GM19240 (cell line): ENCODE measurements around the gene TPPP2.

Experiments used
- DNase-seq: peaks from one replicate; pipeline ENCODE4 v3.0.0; 2011; ENCODE audit warnings: low spot score; ENCODE audit not compliant: insufficient read length

TPPP2 gene

DNA sequence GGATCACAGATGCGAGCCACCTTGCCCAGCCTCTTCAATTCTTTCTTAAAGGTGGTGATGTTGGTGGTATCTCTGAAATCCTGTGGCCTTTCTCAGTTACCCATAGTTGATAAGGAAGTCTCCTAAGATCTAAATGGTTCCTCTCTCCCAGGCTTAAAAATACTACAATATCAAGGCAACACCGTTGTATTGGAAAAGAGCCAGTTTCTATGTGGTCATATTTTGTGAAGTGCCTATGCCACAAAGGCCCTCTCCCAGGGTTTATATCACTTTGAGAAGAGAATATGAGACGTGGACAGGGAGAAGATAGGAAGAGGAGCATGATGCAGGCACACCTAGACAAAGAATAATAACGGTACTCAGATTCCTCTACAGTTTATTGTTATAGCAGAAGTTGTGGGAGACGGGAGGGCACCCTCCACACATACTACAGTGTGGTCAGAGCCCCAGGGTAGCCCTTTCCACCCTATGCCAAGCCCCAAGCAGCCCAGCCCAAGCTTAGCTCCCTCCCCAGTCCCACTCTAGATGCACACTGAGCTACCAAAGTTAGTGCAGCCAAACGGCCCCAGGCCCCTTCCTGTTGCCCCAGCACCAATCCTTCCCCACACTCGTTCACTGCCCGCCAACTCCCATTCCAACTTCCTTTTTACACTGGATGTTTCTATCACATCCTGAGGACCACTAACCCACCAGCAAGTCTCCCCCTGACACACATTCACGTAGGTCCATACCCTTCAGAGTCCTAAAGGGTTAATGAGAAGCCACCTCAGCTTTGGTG lies 13.4 kb upstream of the TPPP2 start:
- DNase-seq, result no peak

DNA sequence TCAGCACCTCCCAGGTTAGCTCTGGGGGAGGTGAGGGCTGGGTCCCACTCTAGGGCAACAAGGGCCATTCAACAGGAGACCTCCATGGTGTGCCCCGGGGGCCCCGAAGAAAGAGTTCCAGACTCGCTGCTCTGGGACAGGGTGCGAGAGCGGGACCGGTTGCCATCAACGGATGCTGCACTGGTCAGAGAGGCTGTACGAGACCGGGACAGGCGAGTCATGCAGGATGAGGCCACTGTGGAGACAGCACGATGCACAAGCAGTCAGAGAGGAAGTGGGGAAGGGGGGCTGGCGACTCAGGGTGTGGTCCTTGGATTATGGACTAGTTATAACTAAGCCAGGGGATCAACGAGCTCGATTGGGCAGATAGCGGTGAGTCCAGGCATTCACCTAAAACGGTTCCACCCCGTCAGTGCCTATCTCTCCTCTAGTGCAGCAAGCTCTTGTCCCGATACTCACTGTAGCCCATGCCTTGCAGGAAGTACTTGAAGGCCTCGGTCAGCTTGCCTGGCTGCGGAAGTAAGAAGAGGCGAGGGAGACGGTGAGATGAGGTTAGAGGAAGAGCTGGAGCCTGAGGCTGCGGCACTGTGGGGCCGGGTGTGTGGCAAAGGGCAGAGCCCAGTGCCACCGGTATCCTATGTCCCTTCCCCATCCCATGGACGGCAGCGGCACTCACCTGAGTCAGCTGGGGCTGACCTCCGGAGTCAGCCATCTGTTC lies 12.3 kb upstream of the TPPP2 start:
- DNase-seq, result no peak

DNA sequence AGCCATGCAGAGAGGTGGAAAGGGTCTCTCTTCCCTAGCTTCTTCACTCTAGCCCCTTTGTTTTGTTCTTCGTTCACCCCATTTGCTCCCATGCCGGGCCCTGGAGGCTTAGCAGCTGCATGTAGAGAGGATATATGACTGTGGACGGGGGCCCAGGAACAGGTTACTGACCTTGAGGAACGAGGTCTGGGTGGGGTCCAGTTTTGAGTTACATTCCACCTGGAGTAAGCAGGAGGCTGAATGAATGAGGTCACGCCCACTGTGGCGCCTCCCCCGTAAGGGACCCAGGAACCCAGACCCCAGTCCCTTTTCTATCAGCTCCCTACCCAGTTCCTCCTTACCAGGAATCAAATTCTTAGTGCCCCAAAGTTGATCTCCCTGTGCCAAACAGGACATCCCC lies 11.7 kb upstream of the TPPP2 start:
- no peak for DNase-seq

DNA sequence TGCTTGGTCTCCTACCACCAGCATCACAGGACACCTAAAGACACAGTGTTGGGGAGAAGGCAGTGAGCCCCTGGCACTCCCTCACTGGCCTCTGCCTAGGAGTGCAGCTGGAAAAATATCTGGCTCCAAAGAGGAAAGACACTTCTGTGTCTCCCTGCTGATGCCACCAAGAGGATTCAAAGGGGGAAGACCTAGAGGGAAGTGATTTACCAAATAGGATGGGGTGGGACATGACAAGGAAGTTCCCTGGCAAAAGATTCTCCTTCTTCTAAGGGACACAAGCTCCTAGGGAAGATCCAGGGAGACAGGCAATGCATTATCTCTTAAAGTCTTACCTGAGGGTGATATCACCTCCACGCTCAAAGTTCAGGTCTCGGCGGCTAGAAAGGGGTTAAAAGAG lies 11.2 kb upstream of the TPPP2 start:
- DNase-seq, result no peak

DNA sequence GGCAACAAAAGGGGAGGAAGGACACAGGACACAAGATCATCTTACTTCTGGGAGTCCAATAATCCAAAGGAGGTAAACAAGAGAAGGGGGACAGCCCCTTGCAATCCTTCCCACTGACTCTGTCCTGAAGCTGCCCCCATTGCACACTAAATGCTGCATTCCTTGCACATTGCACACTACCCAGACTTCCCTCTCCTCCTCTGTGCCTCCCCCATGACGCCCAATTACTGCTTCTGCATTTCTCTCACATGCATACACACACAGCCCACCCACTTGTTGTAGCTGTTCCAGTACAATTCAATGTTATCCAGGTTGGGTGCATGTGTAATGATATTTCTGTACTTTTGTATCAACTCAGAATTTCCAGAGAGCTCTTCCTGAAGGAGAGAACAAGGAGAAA lies 10.7 kb upstream of the TPPP2 start:
- DNase-seq, result no peak

DNA sequence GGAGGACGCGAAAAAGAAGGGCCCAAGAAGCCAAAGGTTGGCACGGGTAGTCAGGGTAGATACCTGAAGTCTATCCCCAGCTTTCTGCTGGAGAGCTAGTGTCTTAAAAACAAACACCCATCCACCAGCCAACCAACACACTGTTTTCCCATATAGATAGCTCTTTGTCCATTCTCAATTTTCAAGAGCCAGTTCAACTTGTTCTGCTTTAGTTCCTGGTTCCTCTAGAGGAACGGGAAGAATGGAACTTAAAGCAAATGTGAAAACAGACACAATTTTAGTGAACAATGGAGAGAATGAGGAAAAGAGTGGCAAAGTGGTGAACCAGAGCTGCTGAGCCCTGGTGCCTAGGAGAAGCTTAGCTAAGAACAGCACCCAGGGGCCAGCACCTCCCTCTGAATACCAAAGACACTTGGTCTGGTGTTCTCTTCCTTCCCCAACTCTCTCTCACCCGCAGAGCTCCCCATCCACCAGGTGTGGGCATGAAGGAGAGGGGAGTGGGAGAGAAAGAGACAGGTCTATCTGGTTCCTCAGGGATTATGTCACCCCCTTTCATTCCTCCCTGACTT lies 9.0 kb upstream of the TPPP2 start:
- no peak for DNase-seq

DNA sequence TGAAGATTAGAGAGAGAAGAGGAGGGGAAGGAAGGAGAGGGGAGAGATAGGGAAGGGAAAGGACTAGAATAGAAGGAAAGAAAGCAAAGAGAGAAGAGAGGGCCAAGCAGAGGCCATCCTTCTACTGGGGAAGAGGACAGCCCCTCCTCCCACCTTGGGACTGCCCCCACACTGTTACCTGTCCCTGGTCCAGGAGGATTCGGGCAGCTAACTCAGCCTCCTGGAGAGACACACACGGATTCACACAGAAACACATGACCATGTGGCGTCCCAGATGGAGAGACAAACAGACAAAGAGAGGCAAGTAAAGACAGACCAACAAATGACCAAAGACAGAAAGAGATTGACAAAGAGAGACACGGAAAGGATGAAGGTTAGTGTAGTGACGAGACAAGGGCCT lies 7.3 kb upstream of the TPPP2 start:
- DNase-seq, result no peak

DNA sequence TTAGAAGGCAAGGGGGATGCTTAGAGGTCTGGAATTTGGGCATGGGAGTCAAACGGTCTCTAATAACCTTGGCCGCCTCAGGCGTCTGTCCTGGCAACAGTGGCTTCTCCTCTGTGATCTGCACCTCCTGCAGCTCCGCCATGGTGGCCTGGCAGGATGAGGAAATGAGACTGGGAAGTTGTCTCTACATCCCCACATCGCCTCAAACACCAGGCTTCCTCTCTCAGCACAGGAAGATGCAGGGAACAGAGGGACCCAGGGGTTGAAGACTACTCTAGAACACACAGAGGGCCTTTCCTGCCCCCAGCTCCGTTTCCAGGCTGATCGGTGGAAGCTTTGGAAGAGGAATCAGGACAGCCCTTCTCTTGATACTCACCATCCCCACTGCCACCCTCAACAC lies 6.8 kb upstream of the TPPP2 start:
- DNase-seq, result no peak

DNA sequence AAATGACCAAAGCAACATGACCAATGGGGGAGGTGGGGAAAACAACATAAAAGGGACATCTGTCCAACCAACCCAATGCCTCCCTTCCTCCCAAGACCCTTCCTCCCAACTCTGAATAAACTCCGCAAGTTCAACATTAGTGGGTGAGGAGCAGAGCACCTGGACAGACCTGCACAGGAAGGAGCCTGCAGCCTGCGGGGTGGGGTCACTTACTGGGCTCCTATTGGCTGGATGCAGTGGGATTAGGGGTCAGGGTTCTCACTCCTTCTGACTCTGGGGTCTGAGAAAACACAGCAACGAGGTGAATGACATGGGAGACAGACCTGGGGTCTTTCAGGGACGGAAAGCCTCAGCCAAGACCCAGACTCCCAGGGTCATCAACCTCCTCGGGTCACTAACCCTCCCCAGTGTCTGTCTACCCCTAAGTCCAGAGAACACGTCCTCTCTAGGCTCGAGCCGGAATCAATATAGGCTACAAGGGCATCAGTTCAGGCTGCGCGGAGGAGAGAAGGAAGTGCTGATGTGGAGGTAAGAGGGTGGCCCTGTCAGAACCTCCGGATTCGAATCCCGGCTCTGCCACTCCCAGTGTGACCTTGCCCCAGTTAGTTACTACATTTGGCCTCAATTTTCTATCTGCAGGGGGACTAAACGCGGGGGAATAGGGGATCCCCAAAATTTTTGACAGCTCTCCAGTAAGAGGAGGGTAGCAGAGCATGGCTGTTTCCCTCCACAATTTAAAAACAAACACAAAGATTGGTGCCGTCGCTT lies 6.0 kb upstream of the TPPP2 start:
- DNase-seq, result no peak

DNA sequence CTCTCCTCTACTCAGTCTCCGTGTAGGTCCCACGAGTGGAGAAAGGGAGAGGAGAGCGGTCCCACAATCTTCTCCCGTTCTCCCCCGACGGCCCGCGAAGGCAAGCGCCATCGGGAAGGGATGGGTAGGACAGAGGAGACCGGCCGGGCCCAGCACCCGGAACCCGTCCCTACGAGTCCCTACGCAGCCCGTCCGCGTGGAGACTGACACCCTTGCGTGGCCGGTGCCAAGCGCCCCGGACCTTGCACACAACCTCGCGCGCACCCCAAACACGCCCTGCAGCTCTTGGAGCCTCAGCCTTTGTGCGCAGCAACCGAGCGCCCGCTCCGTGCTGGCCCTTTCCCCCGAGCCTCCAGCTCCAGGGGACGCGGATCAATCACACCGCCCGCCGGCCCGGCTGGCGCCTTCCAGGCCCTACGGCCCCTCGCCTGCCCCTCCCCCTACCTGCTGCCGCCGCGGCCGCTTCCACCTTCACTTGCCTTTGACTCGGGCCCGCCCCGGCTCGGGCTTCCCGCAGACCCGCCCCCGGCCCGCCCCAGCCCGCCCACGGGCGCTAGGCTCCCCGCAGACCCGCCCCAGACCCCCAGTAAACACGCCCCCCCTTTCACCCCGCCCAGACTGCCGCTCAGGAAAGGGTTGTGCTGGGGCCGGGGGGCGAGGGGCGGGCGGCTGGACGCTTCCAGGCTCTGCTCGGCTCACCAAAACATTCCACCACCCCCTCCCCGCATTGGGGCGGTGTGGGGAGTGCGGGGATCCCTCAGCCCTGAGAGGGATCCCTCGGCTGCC lies 5.2 kb upstream of the TPPP2 start, which contains the start of gene NDRG2:
Gene NDRG2 (minus strand): TSS at position 477 of the 786 bp plus-strand sequence. CDS start 1,746 bp downstream, outside the sequence.
- no peak for DNase-seq

DNA sequence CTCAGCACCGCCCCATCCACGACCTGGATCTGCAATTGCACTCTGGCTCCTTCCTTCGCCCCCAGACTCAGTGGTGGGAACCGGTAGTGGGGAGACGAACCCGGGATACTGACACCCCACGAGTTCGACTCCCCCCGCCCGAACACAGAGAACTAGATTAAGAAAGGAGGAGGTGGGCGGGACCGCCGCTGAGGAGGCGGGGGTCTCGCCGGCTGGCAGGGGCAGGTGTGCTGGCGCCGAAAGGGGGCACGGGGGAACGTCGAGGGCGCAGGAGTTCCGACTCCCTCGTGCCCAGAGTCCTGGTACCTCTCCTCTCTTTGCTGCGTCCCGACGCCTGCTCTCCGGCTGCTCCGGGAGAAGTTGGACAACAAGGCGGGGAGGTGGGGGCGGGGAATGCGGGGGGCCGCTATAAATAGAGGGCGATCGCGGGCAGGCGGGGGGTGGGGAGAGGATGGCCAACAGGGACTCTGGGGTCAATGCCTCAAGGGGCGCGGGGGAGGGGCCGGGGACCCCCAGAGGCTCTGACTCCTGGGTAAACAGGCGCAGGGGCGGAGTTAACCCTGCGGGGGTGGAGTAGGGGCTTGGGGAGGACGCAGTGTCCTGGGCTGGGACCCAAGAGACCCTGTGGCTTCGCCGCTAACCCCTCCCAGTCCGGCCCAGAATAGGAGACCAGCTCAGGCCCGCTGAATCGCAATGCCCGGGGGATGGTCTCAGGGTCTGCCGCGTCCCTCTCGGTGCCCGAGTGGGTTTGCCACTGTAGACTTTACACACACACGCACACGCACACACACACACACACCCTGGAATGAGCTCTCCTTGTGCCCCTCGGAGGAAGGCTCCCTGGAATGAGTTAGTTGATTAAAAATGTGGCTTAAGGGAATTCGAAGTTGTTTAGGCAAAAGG lies 4.4 kb upstream of the TPPP2 start:
- no peak for DNase-seq

DNA sequence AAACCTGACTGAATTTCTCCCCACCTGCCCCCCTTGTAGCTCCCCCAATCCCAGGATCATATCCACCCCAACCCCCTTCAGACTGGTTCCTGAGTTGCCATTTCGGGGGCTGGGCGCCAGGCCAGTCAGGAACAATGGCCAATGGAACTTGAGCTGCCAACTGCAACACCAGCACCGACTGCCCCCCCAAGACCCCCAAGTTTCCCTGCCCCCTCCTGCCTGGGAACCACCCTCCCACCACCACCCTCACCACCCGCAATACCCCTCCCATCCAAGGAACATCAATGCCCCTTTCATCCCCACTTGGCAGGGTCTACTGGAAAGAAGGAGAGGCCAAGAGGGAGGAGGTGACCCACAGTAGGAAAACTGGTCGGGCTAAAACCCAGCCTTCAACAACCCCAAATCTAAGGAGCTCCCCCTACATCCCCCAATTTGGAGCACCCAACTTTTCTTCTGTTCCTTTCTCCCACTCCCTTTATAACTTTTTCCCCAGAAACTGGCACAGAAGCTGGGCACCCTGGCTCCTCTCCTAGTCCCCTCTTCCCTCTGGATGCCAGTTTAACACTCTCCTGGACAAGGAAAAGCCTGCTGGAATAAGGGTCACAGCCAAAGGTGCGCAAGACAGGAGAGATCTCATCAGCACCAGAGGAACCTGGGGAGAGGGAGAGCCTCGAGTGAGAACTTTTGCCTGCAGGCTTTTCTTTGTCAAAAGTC lies 3.6 kb upstream of the TPPP2 start:
- DNase-seq, result no peak

DNA sequence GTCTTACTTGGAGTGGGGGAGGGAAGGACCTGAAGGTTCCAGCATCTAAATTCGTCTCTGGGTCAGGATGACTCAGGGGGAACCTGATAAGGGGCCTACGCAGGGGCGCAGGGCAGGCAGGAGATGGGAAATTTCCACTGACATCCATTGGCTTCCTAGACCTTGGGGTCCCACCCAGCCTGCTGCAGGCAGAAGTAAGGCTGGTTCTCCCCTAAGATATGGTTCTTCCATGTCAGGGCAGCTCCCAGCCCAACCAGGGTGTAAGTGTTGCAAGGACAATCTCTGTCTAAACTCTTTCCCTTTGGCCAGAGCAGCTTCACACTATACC lies 3.1 kb upstream of the TPPP2 start:
- DNase-seq, result no peak

DNA sequence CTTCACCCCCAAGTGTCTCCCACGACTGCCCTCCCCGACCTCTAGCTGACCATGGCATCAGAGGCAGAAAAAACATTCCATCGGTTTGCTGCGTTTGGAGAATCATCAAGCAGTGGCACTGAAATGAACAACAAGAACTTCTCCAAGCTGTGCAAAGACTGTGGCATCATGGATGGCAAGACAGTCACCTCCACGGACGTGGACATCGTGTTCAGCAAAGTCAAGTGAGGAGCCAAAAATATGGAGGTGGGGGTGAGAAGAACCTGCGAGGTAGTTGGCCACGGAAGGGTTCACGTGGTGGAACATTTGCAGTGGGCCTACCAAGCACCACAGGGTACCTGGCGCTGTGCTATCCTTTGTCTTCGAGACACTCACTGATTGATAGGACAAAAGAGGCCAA lies 514 bp downstream of the TPPP2 start:
- no peak for DNase-seq

DNA sequence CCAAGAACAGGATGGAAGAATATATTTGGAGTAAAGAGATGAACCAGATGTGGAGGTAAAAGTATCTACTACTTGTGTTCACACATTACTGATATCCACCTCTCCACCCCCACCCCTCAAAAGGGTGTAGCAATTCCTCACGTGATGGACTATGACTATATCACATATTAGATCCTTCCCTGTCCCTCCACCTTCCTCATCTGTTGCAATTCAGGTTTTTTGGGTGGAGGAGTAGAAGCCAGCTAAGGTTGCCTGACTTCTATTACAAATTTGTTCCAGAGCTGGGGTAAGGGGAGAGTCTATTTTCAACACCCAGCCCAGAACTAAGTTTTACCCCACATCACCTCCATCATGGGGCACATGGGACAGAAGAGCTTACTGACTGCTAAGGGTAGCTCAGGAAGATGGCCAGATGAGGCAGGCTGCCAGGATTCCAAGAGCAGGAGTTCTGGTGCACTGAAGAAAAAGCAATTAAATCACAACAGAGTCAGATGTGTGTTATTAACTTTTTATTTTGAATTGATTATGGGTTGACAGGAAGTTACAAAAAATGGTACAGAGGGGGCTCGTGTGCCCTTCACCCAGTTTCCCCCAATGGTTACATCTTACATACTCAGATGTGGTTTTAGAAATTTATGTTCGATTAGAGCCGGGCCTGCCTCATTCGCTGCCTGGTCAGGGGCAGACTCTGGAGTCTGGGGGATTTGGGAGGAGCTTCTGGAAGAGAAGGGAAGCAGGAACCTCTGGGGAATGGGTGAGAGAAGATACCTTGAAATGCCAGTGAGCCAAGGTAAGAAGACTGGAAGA lies 2.5 kb downstream of the TPPP2 start:
- no peak for DNase-seq

DNA sequence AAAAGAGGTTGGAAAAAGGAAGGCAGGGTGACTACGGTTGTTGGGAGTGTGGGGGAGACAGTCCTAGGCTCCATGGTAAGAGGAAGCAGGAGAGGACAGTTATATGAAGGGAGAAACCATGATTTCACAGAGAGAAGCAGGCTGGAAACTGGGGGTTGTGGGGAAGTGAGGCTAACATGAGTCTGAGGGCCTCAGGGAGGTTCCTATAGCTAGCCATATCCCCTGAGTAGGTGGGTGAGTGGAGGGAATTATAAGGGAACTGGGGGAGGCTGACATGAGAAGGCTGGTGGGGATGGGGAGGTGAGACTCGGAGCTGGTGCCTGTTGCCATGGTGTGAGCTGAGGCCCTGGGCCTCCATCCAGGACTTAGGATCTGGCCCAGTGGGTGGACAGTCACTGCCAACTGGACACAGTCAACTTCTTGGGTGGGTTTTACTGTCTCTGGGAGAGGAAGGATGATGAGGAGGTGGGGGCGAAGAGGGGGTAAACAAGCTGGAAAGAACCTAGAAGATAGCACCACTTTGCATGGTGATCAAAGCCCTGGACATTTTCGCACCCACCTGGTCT lies 3.2 kb downstream of the TPPP2 start:
- no peak for DNase-seq

DNA sequence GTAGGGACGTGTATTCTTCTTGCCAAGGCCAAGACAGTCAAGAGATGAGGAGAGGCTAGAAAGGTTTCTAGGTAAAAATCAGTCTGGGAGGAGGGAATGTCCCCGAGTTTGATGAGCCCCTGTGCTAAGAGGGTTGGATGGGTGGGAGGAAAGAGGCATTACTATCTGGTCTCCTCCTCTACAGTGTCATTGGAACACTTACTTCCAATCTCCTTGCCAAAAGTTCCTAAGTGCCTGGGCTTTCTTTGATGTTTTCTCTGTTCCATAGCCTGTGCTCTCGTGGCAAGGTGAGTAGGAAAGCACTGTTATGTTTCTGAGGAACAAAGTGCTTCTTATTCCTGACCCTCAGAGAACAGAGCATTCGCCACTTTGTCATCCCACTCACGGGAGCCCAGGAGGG lies 4.7 kb downstream of the TPPP2 start, which contains the start of gene RNASE13:
Gene RNASE13 (minus strand): TSS at position 101 of the 400 bp plus-strand sequence. CDS start 519 bp downstream, outside the sequence.
- DNase-seq, result no peak

DNA sequence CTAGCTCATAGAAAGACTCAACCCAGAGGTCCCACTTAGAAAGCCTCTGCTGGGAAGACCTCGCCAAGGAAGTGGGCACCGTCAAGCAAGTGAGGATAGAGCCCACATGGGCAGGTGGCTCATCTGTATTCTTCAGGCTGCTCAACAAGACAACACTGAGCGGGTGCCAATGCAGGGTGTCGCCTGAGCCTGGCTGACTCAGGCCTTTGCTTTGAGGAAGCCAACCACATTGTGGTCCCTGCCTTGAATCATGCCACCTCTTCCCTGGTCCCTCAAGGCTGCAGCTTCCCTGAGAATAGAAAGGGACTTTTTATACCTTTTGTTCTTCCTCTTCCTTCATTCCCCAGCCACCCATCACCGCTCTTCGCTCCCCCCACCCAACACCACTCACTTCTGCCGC lies 6.7 kb downstream of the TPPP2 start:
- no peak for DNase-seq
